SK-N-DZ (cell line): Measurements from ENCODE around the gene CUEDC1.

Experiments used
- DNase-seq: peaks from one replicate; pipeline ENCODE4 v3.0.0-alpha.2; 2015; ENCODE audit warnings: low spot score
- small RNA-seq, 2 experiments: library from RNA; depleted of rRNA; stranded (forward); fragments of <200 nt; gene quantifications; one replicate each; pipeline ENCODE3, GENCODE V24; 2014

The CUEDC1 gene

GRCh38 chr17:57839571-57839923 is 115.7 kb downstream of the CUEDC1 start:
- DNase-seq, result no peak

GRCh38 chr17:57838857-57839570 is 116.2 kb downstream of the CUEDC1 start:
- DNase-seq, result no peak

DNA sequence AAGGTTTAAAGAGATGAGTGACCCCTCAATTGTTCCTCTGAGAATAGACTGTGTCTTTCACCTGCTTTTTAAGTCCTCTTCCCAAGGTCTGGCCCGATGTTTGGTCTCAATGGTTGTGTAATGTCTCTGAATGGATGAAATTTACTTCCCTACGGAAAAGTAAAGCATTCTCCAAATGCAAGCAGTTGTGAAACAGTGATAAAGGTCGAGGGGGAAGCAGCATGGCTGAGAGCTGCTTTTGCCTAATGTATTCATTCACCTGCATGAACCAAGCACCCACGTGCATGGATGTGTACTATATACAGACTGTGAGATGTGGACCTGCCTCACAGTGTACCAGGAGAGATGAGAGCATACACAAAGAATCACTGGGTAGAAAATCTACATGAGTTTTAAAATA is 116.8 kb downstream of the CUEDC1 start:
- DNase-seq, result no peak

DNA sequence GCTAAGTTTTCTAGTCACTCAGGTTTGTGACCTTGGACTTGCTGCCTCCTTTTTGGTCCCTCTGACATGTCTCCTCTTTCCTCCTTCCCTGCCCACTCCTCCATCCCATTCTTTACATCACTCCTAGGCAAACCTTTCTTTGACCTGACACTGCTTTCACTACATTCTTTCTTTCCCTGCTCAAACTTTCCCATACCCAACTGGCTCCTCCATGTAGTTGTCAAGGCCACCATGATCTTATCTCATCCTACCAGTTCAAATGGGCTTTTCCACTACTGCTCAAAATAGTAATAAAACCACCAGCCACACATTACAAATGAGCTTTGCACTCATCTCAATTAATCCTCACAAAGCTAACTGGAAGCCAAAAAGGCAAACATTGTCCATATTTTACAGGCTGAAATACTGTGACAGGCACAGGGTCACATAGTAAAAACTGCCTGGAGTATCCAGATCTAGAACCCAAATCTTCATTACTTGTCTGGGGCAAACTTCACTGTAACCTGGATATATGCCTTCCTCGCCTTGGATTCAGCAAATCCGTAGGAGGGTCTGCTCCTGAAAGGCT is 119.8 kb downstream of the CUEDC1 start:
- DNase-seq, result no peak

GRCh38 chr17:57834146-57834741 is 121.0 kb downstream of the CUEDC1 start:
- no peak for DNase-seq

GRCh38 chr17:57833179-57833939 is 121.9 kb downstream of the CUEDC1 start:
- peak; percentile 80 for DNase-seq

GRCh38 chr17:57832314-57833178 is 122.7 kb downstream of the CUEDC1 start:
- DNase-seq, result no peak

DNA sequence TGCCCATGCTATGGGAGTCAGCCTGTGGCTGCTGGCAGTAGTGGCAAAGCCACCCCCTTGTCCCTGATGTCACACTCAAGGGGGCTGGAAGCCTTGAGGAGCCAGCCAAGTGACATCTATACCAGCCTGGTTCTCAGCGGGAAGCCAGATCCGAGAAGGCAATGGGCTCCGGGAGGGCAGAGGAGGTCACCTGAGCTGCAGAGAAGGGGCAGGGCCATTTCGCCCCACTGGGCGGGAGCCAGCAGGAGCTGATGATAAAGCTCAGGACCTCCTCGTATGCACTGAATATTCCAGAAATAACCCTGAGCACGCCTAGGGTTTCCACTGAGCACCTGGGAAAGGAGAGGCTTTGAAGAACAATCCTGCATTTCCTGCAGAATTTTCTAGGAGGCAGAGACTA is 124.3 kb downstream of the CUEDC1 start:
- no peak for DNase-seq

GRCh38 chr17:57823469-57824401 is 131.5 kb downstream of the CUEDC1 start:
- DNase-seq, result no peak

DNA sequence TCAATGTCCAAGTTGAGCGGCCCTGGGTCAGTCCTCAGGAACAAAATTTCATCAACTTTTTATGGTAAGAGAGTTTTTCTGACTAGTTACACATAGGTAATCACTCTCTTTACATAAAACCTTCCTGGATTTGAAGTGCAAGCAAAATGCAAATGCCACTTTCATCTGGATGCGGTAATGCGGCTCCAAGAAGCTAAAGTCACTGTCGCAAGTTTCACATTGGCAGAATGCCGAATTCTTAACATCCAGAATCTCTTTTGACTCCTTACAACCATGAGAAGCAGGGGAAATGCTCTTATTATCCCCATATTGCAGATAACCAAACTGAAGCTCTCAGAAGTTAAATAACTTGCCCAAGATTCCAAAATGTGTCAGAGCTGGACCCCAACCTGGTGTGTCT is 135.3 kb downstream of the CUEDC1 start:
- no peak for DNase-seq

DNA sequence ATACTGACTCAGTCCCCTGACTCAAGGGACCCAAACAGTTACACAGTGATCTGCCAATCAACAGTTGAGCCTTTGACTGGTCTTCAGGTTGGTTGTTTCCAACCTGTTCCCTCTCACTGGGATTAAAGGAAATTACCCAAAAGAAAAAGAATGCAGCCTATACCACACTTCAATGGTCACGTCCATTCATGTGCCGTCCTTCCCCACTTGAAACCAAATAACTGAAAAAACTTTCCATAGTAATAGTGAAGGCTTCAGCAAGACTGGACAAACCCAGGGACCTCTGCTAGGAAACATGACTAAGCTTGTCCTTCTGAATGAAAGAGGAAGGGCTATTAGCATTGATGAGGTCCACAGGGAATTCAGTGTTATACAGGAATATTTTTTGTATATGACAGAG is 135.9 kb downstream of the CUEDC1 start:
- no peak for DNase-seq

- DNase-seq, result no peak
Observed at GRCh38 chr17:57818066-57818465, 137.1 kb downstream of the CUEDC1 start.

DNA sequence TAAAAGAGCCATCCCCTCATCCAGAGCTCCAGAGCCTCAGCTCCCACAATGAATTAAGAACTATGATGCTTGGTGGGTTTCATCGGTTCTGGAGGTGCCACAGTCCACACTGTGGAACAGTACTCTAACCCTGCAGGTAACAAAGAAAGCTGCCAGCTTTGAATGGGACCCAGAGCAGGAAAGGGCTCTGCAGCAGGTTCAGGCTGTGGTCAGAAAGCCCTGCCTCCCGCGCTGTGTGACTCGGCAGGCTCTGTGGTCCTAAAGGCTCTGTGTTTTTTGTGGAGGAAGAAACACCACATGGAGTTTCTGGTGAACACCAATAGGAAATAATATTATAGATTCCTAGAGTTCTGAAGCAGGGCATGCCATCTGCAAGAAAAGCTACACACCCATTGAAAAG is 137.9 kb downstream of the CUEDC1 start:
- DNase-seq, result no peak

GRCh38 chr17:57814421-57814820 is 140.8 kb downstream of the CUEDC1 start:
- DNase-seq, result no peak

DNA sequence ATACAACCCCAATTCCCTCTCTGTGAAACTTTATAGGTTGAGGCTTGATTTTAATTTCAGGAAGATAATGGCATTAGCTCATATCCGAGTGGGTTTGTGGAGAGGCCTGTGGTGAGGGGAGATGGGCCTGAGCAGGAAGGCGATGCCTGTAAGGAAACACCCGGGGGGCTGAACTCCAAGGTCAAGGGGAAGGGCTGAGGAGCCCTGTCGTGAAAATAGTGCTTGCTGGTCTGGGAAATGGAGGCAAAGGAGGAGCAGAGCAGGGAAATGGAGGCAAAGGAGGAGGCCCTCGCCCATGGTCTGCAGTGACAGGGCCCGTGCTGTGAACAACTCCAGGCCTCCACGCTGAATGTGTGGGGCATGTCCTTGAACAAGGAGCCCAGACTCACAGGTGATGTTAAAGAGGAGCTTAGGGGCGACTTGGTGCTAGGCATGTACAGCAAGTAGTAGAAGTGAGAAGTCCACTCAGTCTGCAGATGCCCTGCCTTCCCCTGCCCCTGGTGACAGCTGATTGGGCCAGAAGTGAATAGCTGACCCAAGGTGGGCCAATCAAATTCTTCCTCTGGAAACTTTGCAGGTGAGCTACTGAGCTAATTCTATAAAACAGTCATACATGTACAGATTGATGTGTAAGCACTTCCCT is 143.5 kb downstream of the CUEDC1 start:
- DNase-seq, result peak; percentile 39

Small RNA genes within 50 kb of the gene (small RNA-seq; reads per million reads assigned to genes)
- 0 reads per million in 2 experiments for gene AC015813.4
